Activated naive CD8-positive, alpha-beta T cell treated with anti-CD3 and anti-CD28 coated beads, Interleukin-2, amount 50 U/mL, for 24 hours (primary cell): ENCODE data around the gene PACC1.
A peak's percentile ranks its signal among the peaks of the same experiment; 100 is the strongest.

Source experiments
- ATAC-seq: fragments of 150-1000 bp; cut with Tn5 transposase; one replicate; pipeline ENCODE4 v1.10.0; 2021
- DNase-seq: peaks from one replicate; pipeline ENCODE4 v3.0.0; 2021
- H3K27ac Mint-ChIP-seq: one replicate; pipeline ENCODE4 v1.8.0; 2021; ENCODE audit warnings: mild to moderate bottlenecking, mixed read lengths
- H3K27me3 Mint-ChIP-seq: one replicate; pipeline ENCODE4 v1.8.0; 2021; ENCODE audit warnings: mixed read lengths
- H3K36me3 Mint-ChIP-seq: one replicate; pipeline ENCODE4 v1.8.0; 2021; ENCODE audit warnings: low read depth, mixed read lengths
- H3K4me1 Mint-ChIP-seq: one replicate; pipeline ENCODE4 v1.8.0; 2021; ENCODE audit warnings: mixed read lengths
- H3K4me3 Mint-ChIP-seq: one replicate; pipeline ENCODE4 v1.8.0; 2021; ENCODE audit warnings: mild to moderate bottlenecking, moderate library complexity, mixed read lengths
- H3K9me3 Mint-ChIP-seq: one replicate; pipeline ENCODE4 v1.8.0; 2021; ENCODE audit warnings: mixed read lengths

The PACC1 gene

GRCh38 chr1:212451416-212452322 lies 37.0 kb upstream of the PACC1 start:
- ATAC-seq (no peak), DNase-seq (no peak)
- Mint-ChIP-seq H3K36me3 (no peaks in the 10 kb centered on the region), H3K9me3 (no peaks in the 10 kb centered on the region), H3K27ac (no peak overlapping the region), H3K4me1 (no peaks in the 10 kb centered on the region), H3K4me3 (no peak overlapping the region), H3K27me3 (no peaks in the 10 kb centered on the region)

GRCh38 chr1:212450331-212450881 lies 35.7 kb upstream of the PACC1 start:
- no peaks in the 10 kb centered on the region for H3K27me3 Mint-ChIP-seq
- ATAC-seq (no peak), DNase-seq (no peak)
- no peak overlapping the region for H3K4me3 Mint-ChIP-seq
- H3K27ac Mint-ChIP-seq = no peak overlapping the region
- H3K4me1 Mint-ChIP-seq = no peaks in the 10 kb centered on the region
- no peaks in the 10 kb centered on the region for H3K36me3 Mint-ChIP-seq
- H3K9me3 Mint-ChIP-seq = no peaks in the 10 kb centered on the region

GRCh38 chr1:212447478-212447877 lies 32.8 kb upstream of the PACC1 start:
- ATAC-seq = no peak
- H3K4me3 Mint-ChIP-seq = no peak overlapping the region
- H3K27ac Mint-ChIP-seq = no peak overlapping the region
- H3K9me3 Mint-ChIP-seq = no peaks in the 10 kb centered on the region
- no peak for DNase-seq
- peaks cover under 1% of the 10 kb centered on the region for H3K36me3 Mint-ChIP-seq
- H3K4me1 Mint-ChIP-seq = no peaks in the 10 kb centered on the region
- H3K27me3 Mint-ChIP-seq = no peaks in the 10 kb centered on the region

GRCh38 chr1:212446333-212446732 lies 31.6 kb upstream of the PACC1 start:
- no peaks in the 10 kb centered on the region for H3K27me3 Mint-ChIP-seq
- no peak for ATAC-seq
- no peaks in the 10 kb centered on the region for H3K4me1 Mint-ChIP-seq
- DNase-seq = no peak
- no peaks in the 10 kb centered on the region for H3K9me3 Mint-ChIP-seq
- no peak overlapping the region for H3K4me3 Mint-ChIP-seq
- H3K27ac Mint-ChIP-seq = no peak overlapping the region
- peaks cover 3% of the 10 kb centered on the region for H3K36me3 Mint-ChIP-seq

GRCh38 chr1:212442408-212442807 lies 27.7 kb upstream of the PACC1 start:
- H3K36me3 Mint-ChIP-seq = peaks cover 3% of the 10 kb centered on the region
- H3K27me3 Mint-ChIP-seq = no peaks in the 10 kb centered on the region
- DNase-seq (no peak), ATAC-seq (no peak)
- peaks cover 10% of the 10 kb centered on the region for H3K4me1 Mint-ChIP-seq
- H3K27ac Mint-ChIP-seq = no peak overlapping the region
- no peak overlapping the region for H3K4me3 Mint-ChIP-seq
- H3K9me3 Mint-ChIP-seq = no peaks in the 10 kb centered on the region

- H3K36me3 Mint-ChIP-seq = peaks cover 6% of the 10 kb centered on the region
- H3K4me3 Mint-ChIP-seq = no peak overlapping the region
- H3K27me3 Mint-ChIP-seq = no peaks in the 10 kb centered on the region
- H3K27ac Mint-ChIP-seq = no peak overlapping the region
- peaks cover 21% of the 10 kb centered on the region for H3K4me1 Mint-ChIP-seq
- no peak for ATAC-seq
- no peak for DNase-seq
- H3K9me3 Mint-ChIP-seq = no peaks in the 10 kb centered on the region
Measured at GRCh38 chr1:212440419-212440818, 25.7 kb upstream of the PACC1 start.

- DNase-seq (no peak), ATAC-seq (no peak)
- Mint-ChIP-seq H3K36me3 (peaks cover 9% of the 10 kb centered on the region), H3K4me1 (peaks cover 23% of the 10 kb centered on the region), H3K4me3 (no peak overlapping the region), H3K27ac (no peak overlapping the region), H3K27me3 (no peaks in the 10 kb centered on the region), H3K9me3 (no peaks in the 10 kb centered on the region)
Measured at GRCh38 chr1:212438831-212439237, 24.1 kb upstream of the PACC1 start.

GRCh38 chr1:212437179-212437798 lies 22.6 kb upstream of the PACC1 start:
- Mint-ChIP-seq H3K4me1 (peaks cover 30% of the 10 kb centered on the region), H3K9me3 (no peaks in the 10 kb centered on the region), H3K4me3 (no peak overlapping the region), H3K36me3 (peaks cover 7% of the 10 kb centered on the region), H3K27me3 (no peaks in the 10 kb centered on the region), H3K27ac (no peak overlapping the region)
- ATAC-seq = no peak
- DNase-seq = no peak

- Mint-ChIP-seq H3K27me3 (peaks cover under 1% of the 10 kb centered on the region), H3K4me3 (no peak overlapping the region), H3K4me1 (peaks cover 42% of the 10 kb centered on the region), H3K9me3 (no peaks in the 10 kb centered on the region), H3K27ac (no peak overlapping the region), H3K36me3 (peaks cover 5% of the 10 kb centered on the region)
- no peak for DNase-seq
- ATAC-seq = no peak
Measured at GRCh38 chr1:212434992-212435391, 20.3 kb upstream of the PACC1 start.

GRCh38 chr1:212433577-212434462 lies 19.1 kb upstream of the PACC1 start:
- H3K9me3 Mint-ChIP-seq = no peaks in the 10 kb centered on the region
- ATAC-seq = no peak

GRCh38 chr1:212432661-212433576 lies 18.2 kb upstream of the PACC1 start, which contains the start of gene NENF:
NENF (plus strand) TSS chr1:212432920; CDS start chr1:212432944, 24 bp downstream.
- Mint-ChIP-seq H3K36me3 (peaks cover 5% of the 10 kb centered on the region), H3K4me1 (peaks cover 40% of the 10 kb centered on the region), H3K4me3 (peak within 1 kb of the TSS; percentile 80), H3K27ac (peak within 1 kb of the TSS; percentile 78), H3K9me3 (no peaks in the 10 kb centered on the region), H3K27me3 (peaks cover 3% of the 10 kb centered on the region)
- DNase-seq (peak; percentile 86), ATAC-seq (peak; percentile 99)

More at GRCh38 chr1:212433577-212434462, 19.1 kb upstream of the PACC1 start:
- Mint-ChIP-seq H3K4me3 (peak overlapping the region; percentile 78), H3K4me1 (peaks cover 42% of the 10 kb centered on the region), H3K27ac (peak overlapping the region; percentile 60), H3K27me3 (peaks cover 3% of the 10 kb centered on the region), H3K36me3 (peaks cover 5% of the 10 kb centered on the region)
- no peak for DNase-seq

- DNase-seq = no peak
- peak overlapping the region; percentile 80 for H3K4me3 Mint-ChIP-seq
- H3K27me3 Mint-ChIP-seq = peaks cover 3% of the 10 kb centered on the region
- H3K4me1 Mint-ChIP-seq = peaks cover 34% of the 10 kb centered on the region
- H3K36me3 Mint-ChIP-seq = peaks cover 5% of the 10 kb centered on the region
- H3K27ac Mint-ChIP-seq = peak overlapping the region; percentile 78
- no peaks in the 10 kb centered on the region for H3K9me3 Mint-ChIP-seq
- ATAC-seq = no peak
Measured at GRCh38 chr1:212432272-212432660, 17.6 kb upstream of the PACC1 start.

GRCh38 chr1:212431644-212432043 lies 17.0 kb upstream of the PACC1 start:
- H3K9me3 Mint-ChIP-seq = no peaks in the 10 kb centered on the region
- no peak for ATAC-seq
- no peak for DNase-seq
- H3K27ac Mint-ChIP-seq = no peak overlapping the region
- H3K4me3 Mint-ChIP-seq = peak overlapping the region; percentile 1
- H3K27me3 Mint-ChIP-seq = peaks cover 3% of the 10 kb centered on the region
- peaks cover 28% of the 10 kb centered on the region for H3K4me1 Mint-ChIP-seq
- H3K36me3 Mint-ChIP-seq = peaks cover 5% of the 10 kb centered on the region
